ENCODE results near the gene TGM1. TPM values are rescaled to one million over a fixed set of nuclear protein-coding genes. Genes with fewer than 3 reads are reported as not detected.

Gene TGM1
- total and polyA plus RNA-seq, 4 experiments from 2014 or later: 0.11 to 16.1 (median 5.5) TPM

DNA sequence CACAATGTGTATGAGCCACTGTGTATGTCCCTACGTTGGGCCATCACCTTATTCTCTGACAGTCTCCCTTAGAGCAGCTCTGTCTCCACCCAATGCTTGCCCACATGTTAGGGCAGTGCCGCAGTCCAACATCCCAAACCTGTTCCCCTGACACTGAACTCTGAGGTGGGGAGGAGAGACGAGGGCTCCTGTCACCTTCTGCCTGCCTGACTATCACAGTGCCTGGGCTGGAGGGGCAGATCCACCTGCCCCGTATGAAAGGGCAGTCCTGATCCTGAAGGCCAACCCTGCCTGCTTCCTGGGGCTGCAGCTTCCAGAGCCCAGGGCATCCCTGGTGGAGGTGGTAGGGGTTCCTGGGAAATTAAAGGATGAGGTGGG, 2.2 kb downstream of the TGM1 start:
- Mint-ChIP-seq H3K27ac (no peak overlapping the region), H3K4me1 (no peaks in the 10 kb centered on the region), H3K27me3 (no peaks in the 10 kb centered on the region), H3K36me3 (peaks cover 14 to 31% of the 10 kb centered on the region in 2 donors), H3K9me3 (no peaks in the 10 kb centered on the region), H3K4me3 (no peak overlapping the region)
- Histone ChIP-seq H3K27me3 (ENCODE audit: insufficient read depth, low read length) (no peaks in the 10 kb centered on the region), H3K4me3 (ENCODE audit: low read length in 2 of 2) (no peak overlapping the region), H3K36me3 (ENCODE audit: insufficient read depth, low read length) (peaks cover 8% of the 10 kb centered on the region), H3K4me1 (ENCODE audit: insufficient read depth, low read length) (no peaks in the 10 kb centered on the region), H3K9me3 (ENCODE audit: control insufficient read depth in 1 of 2, low read length in 2 of 2) (no peaks in the 10 kb centered on the region), H3K27ac (ENCODE audit: low read depth, low read length) (no peak overlapping the region)
- ChIA-PET CTCF (ENCODE audit: partially characterized antibody) (interaction anchor here (1.7 kb wide), 1 partner anchor 202 kb away, joined by 4 read pairs; no protein-coding TSS in a partner anchor), POLR2A (ENCODE audit: partially characterized antibody) (no interaction called here)
- intact Hi-C loops (cut with micrococcal nuclease): no loop called here
- no peak for DNase-seq

DNA sequence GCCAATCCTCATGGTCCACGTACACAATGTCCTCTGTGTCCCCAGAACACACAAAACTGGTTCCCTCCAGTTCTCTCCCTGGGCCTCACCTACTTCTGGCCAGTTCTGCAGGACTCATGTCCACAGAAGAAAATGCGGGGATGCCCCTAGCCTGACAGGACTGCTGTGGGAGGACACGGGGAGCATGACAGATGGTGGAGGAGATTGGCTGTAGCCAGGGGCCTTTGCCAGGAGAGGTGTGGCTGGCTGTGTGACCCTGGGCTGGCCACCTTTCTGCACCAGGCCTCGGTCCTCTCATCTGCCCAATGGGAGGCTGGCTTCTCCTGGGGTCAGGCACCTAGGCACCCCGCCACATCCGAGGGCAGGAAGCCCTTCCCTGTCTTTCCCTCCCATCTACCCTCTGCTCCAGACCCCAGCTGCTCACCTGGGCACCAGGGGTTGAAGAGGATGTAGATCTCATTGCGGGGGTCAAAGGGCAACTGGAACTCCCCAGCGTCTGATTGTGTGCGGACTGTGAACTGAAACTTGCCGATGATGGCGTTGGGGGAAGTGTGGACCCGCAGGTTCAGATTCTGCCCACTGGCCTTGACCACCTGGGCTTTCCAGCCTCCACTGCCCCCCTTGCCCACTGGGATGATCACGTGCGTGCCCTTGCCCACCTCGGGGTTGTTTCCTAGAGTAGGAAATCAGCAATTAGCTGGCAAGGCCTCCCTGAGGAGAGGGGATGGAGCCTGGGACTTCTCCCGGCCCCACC, 2.8 kb downstream of the TGM1 start:
- DNase-seq: no peak
- Mint-ChIP-seq H3K36me3 (peaks cover 14 to 29% of the 10 kb centered on the region in 2 donors), H3K4me3 (no peak overlapping the region), H3K4me1 (no peaks in the 10 kb centered on the region), H3K27ac (no peak overlapping the region), H3K9me3 (no peaks in the 10 kb centered on the region), H3K27me3 (no peaks in the 10 kb centered on the region)
- intact Hi-C loops (cut with micrococcal nuclease): no loop called here
- ChIA-PET POLR2A (ENCODE audit: partially characterized antibody) (no interaction called here), CTCF (ENCODE audit: partially characterized antibody) (interaction anchor here (1.7 to 25.6 kb wide), 2 partner anchors 45 to 202 kb away, joined by 4 to 556 read pairs; partner anchors contain the start of genes CIDEB, DHRS1, LTB4R and LTB4R2)
- Histone ChIP-seq H3K27ac (ENCODE audit: low read depth, low read length) (no peak overlapping the region), H3K27me3 (ENCODE audit: insufficient read depth, low read length) (no peaks in the 10 kb centered on the region), H3K9me3 (ENCODE audit: control insufficient read depth in 1 of 2, low read length in 2 of 2) (no peaks in the 10 kb centered on the region), H3K36me3 (ENCODE audit: insufficient read depth, low read length) (peaks cover 5% of the 10 kb centered on the region), H3K4me3 (ENCODE audit: low read length in 2 of 2) (no peak overlapping the region), H3K4me1 (ENCODE audit: insufficient read depth, low read length) (no peaks in the 10 kb centered on the region)

DNA sequence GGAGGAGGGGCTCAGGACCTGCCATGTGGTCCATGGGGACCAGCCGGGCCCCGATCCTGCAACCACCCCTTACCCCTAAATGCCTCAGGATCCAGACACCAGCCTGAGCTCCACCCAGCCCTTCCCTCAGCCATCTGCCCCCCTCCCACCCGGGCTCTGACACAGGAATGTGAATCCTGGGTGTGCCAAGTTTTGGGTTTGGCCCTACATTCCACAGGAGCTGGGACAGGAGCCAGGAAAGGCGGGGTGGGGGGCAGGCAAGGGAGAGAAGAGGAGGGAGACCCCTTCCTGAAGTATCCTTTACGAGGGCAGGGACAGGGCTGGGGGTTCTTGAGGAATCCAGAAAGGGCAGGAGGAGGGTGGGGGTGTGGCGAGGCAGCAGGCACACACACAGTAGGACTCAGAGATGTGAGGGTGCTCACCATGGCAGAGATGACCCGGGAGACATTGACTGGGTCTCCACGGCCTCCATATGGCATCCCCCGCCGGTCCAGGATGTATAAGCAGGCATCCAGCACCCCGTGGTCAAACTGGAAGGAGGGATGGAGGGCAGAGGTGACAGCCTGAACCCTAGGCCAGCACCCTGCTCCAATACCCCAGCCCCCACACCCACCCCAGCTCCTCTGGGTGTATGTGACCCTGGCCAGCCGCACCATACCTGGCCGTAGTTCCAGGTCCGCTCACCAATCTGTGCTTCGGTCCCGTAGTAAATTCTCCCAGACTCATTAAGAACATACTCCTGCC, 3.5 kb downstream of the TGM1 start:
- CTCF ChIA-PET (ENCODE audit: partially characterized antibody): interaction anchor here (2.4 to 25.6 kb wide), 2 partner anchors 17 to 46 kb away, joined by 10 to 556 read pairs; partner anchors contain the start of genes CIDEB, DHRS1, LTB4R and LTB4R2
- Histone ChIP-seq H3K4me3 (ENCODE audit: low read length in 2 of 2) (no peak overlapping the region), H3K4me1 (ENCODE audit: insufficient read depth, low read length) (no peaks in the 10 kb centered on the region), H3K36me3 (ENCODE audit: insufficient read depth, low read length) (peaks cover 9% of the 10 kb centered on the region), H3K27ac (ENCODE audit: low read depth, low read length) (no peak overlapping the region), H3K27me3 (ENCODE audit: insufficient read depth, low read length) (no peaks in the 10 kb centered on the region), H3K9me3 (ENCODE audit: control insufficient read depth in 1 of 2, low read length in 2 of 2) (no peaks in the 10 kb centered on the region)
- Mint-ChIP-seq H3K36me3 (peaks cover 6 to 33% of the 10 kb centered on the region in 2 donors), H3K9me3 (no peaks in the 10 kb centered on the region), H3K4me1 (no peaks in the 10 kb centered on the region), H3K27me3 (no peaks in the 10 kb centered on the region), H3K27ac (peak overlapping the region in 1 of 7 donors; percentile 52), H3K4me3 (no peak overlapping the region)
- POLR2A ChIA-PET (ENCODE audit: partially characterized antibody): no interaction called here
- no peak for DNase-seq
- intact Hi-C loops (cut with micrococcal nuclease): no loop called here

DNA sequence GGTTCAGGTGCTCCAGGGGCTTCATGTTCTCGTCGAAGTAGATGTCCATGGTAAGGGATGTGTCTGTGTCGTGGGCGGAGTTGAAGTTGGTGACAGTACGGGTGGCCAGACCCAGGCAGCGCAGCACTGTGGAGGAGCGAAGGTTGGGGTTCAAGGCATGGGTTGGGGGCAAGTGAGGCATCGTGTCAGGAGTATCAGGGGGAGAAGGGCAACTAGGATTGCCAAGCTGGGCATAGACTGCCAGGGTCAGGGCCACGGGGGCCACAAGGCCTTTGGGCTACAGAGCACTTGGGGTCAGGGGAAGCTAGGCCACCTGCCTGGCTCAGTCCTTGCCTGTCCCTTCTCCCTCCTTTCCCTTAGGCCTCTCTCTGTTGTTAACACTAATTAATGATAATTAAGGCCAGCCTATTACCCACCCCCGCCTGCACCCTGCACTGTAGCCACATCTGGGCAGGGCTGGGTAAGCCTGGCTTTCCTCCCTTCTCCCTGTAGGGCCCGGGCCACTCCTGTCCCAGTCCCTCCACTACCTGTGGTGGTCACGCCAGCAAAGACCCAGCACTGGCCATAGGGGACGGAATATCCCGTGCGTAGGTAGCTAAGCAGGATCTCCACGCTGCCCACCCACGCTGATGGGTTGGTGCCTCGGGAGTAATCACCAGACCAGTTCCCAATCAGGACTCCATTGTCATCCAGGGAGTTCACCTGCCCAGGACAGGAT, 4.3 kb downstream of the TGM1 start:
- H3K27me3 ChIP-seq (ENCODE audit: insufficient read depth, low read length): no peaks in the 10 kb centered on the region
- H3K27ac Mint-ChIP-seq: no peak overlapping the region
- H3K4me1 Mint-ChIP-seq: no peaks in the 10 kb centered on the region
- H3K4me1 ChIP-seq (ENCODE audit: insufficient read depth, low read length): no peaks in the 10 kb centered on the region
- H3K27ac ChIP-seq (ENCODE audit: low read depth, low read length): no peak overlapping the region
- intact Hi-C loops (cut with micrococcal nuclease): no loop called here
- ChIA-PET CTCF (ENCODE audit: partially characterized antibody) (interaction anchor here (2.2 to 25.6 kb wide), 3 partner anchors 16 to 74 kb away, joined by 9 to 556 read pairs (median 10); partner anchors contain the start of genes CIDEB, DHRS1, LTB4R and LTB4R2), POLR2A (ENCODE audit: partially characterized antibody) (interaction anchor here (0.9 kb wide), 1 partner anchor 16 kb away, joined by 4 read pairs; the partner anchor contains the start of gene TINF2)
- H3K4me3 ChIP-seq (ENCODE audit: low read length in 2 of 2): no peak overlapping the region
- no peak for DNase-seq
- no peaks in the 10 kb centered on the region for H3K27me3 Mint-ChIP-seq
- H3K36me3 Mint-ChIP-seq: peaks cover 13 to 35% of the 10 kb centered on the region in 2 donors
- H3K9me3 Mint-ChIP-seq: no peaks in the 10 kb centered on the region
- H3K4me3 Mint-ChIP-seq: no peak overlapping the region
- peaks cover 12% of the 10 kb centered on the region for H3K36me3 ChIP-seq (ENCODE audit: insufficient read depth, low read length)
- no peaks in the 10 kb centered on the region for H3K9me3 ChIP-seq (ENCODE audit: control insufficient read depth in 1 of 2, low read length in 2 of 2)

GRCh38 chr14:24258119-24258518, 4.9 kb downstream of the TGM1 start:
- ChIA-PET CTCF (ENCODE audit: partially characterized antibody) (interaction anchor here (2.2 to 25.6 kb wide), 3 partner anchors 15 to 75 kb away, joined by 9 to 556 read pairs (median 10); partner anchors contain the start of genes CIDEB, DHRS1, LTB4R and LTB4R2), POLR2A (ENCODE audit: partially characterized antibody) (interaction anchor here (0.8 to 0.9 kb wide), 2 partner anchors 12 to 16 kb away, joined by 3 to 4 read pairs; partner anchors contain the start of gene TINF2)
- no peak overlapping the region for H3K4me3 Mint-ChIP-seq
- Histone ChIP-seq H3K27ac (ENCODE audit: low read depth, low read length) (no peak overlapping the region), H3K9me3 (ENCODE audit: control insufficient read depth in 1 of 2, low read length in 2 of 2) (no peaks in the 10 kb centered on the region), H3K27me3 (ENCODE audit: insufficient read depth, low read length) (no peaks in the 10 kb centered on the region), H3K4me3 (ENCODE audit: low read length in 2 of 2) (no peak overlapping the region), H3K36me3 (ENCODE audit: insufficient read depth, low read length) (peaks cover 12% of the 10 kb centered on the region), H3K4me1 (ENCODE audit: insufficient read depth, low read length) (no peaks in the 10 kb centered on the region)
- no peaks in the 10 kb centered on the region for H3K9me3 Mint-ChIP-seq
- H3K27me3 Mint-ChIP-seq: no peaks in the 10 kb centered on the region
- no peak for DNase-seq
- H3K27ac Mint-ChIP-seq: no peak overlapping the region
- H3K4me1 Mint-ChIP-seq: no peaks in the 10 kb centered on the region
- intact Hi-C loops (cut with micrococcal nuclease): no loop called here
- peaks cover 14 to 35% of the 10 kb centered on the region in 2 donors for H3K36me3 Mint-ChIP-seq

DNA sequence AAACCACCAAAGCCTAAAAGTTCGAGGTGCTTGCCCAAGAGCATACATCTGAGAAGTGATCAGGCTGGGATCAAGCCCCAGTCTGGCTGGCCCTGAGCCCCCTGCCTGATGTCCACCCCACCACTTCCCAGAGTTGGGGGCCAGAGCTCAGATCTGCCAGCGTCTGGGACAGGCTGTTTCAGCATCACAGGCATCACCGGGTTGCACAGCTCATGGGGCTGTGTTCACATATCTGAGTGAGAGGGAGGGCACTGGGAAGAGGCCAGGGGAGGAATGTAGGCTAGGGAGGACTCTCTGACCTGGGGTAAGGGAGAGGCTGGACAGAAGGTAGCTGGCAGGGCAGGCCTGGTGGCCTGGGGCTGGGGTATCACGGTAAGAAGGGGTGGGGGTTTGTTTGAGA, 6.0 kb downstream of the TGM1 start:
- Mint-ChIP-seq H3K4me1 (no peaks in the 10 kb centered on the region), H3K4me3 (no peak overlapping the region), H3K9me3 (no peaks in the 10 kb centered on the region), H3K27me3 (no peaks in the 10 kb centered on the region), H3K27ac (no peak overlapping the region), H3K36me3 (peaks cover 14 to 32% of the 10 kb centered on the region in 2 donors)
- H3K27ac ChIP-seq (ENCODE audit: low read depth, low read length): no peak overlapping the region
- peaks cover 12% of the 10 kb centered on the region for H3K36me3 ChIP-seq (ENCODE audit: insufficient read depth, low read length)
- no peak overlapping the region for H3K4me3 ChIP-seq (ENCODE audit: low read length in 2 of 2)
- CTCF ChIA-PET (ENCODE audit: partially characterized antibody): interaction anchor here (0.6 to 25.6 kb wide), 3 partner anchors 48 to 179 kb away, joined by 3 to 556 read pairs (median 9); partner anchors contain the start of genes CIDEB, DHRS1, LTB4R and LTB4R2
- no peaks in the 10 kb centered on the region for H3K27me3 ChIP-seq (ENCODE audit: insufficient read depth, low read length)
- POLR2A ChIA-PET (ENCODE audit: partially characterized antibody): no interaction called here
- no peaks in the 10 kb centered on the region for H3K4me1 ChIP-seq (ENCODE audit: insufficient read depth, low read length)
- no peaks in the 10 kb centered on the region for H3K9me3 ChIP-seq (ENCODE audit: control insufficient read depth in 1 of 2, low read length in 2 of 2)
- intact Hi-C loops (cut with micrococcal nuclease): no loop called here
- DNase-seq: no peak

Measured in CD4-positive, alpha-beta memory T cell (primary cell).